GM21515 (cell line): ENCODE data around the gene TAMALIN.
A peak's percentile ranks its signal among the peaks of the same experiment; 100 is the strongest.
"Not testable (repeated sequence)": the region's sequence is repeated elsewhere in the genome, so short reads cannot be mapped to it uniquely, and the experiment has no call there.

Experiments used
- ATAC-seq: cut with Tn5 transposase; IDR thresholded peaks from one replicate; pipeline ENCODE4 v1.9.1; 2021; ENCODE audit not compliant: unreplicated experiment

TAMALIN gene

GRCh38 chr12:52006726-52007157, at the start of gene TAMALIN:
TAMALIN (plus strand) TSS chr12:52006946; CDS start chr12:52007020, 74 bp downstream.
- ATAC-seq: no peak

- ATAC-seq: no peak
Measured at GRCh38 chr12:51958542-51958941, 48.2 kb upstream of the TAMALIN start.

- ATAC-seq: no peak
Measured at GRCh38 chr12:51959211-51959610, 47.5 kb upstream of the TAMALIN start.

- no peak for ATAC-seq
Measured at GRCh38 chr12:51959921-51960320, 46.8 kb upstream of the TAMALIN start.

GRCh38 chr12:51960488-51960887, 46.3 kb upstream of the TAMALIN start:
- ATAC-seq: no peak

- no peak for ATAC-seq
Measured at GRCh38 chr12:51960890-51961289, 45.9 kb upstream of the TAMALIN start.

- ATAC-seq: no peak
Measured at GRCh38 chr12:51961834-51962233, 44.9 kb upstream of the TAMALIN start.

- ATAC-seq: no peak
Measured at GRCh38 chr12:51962737-51963136, 44.0 kb upstream of the TAMALIN start.

- ATAC-seq: no peak
Measured at GRCh38 chr12:51963477-51963876, 43.3 kb upstream of the TAMALIN start.

GRCh38 chr12:51969643-51970042, 37.1 kb upstream of the TAMALIN start:
- ATAC-seq: no peak

GRCh38 chr12:51970904-51971646, 35.7 kb upstream of the TAMALIN start:
- ATAC-seq: peak; percentile 78

GRCh38 chr12:51971679-51972421, 34.9 kb upstream of the TAMALIN start:
- ATAC-seq: peak; percentile 42

- no peak for ATAC-seq
Measured at GRCh38 chr12:51972422-51972812, 34.3 kb upstream of the TAMALIN start.

GRCh38 chr12:51972849-51973273, 33.9 kb upstream of the TAMALIN start:
- ATAC-seq: no peak

GRCh38 chr12:51973560-51973959, 33.2 kb upstream of the TAMALIN start:
- no peak for ATAC-seq

- no peak for ATAC-seq
Measured at GRCh38 chr12:51974646-51975045, 32.1 kb upstream of the TAMALIN start.

GRCh38 chr12:51975196-51975595, 31.6 kb upstream of the TAMALIN start:
- ATAC-seq: no peak

GRCh38 chr12:51976376-51977160, 30.2 kb upstream of the TAMALIN start:
- ATAC-seq: no peak

GRCh38 chr12:51977320-51977753, 29.4 kb upstream of the TAMALIN start:
- ATAC-seq: no peak

- not testable (repeated sequence) for ATAC-seq
Measured at GRCh38 chr12:51979306-51979705, 27.4 kb upstream of the TAMALIN start.

- ATAC-seq: no peak
Measured at GRCh38 chr12:51980051-51980808, 26.5 kb upstream of the TAMALIN start.
